Sigmoid colon (tissue), 4 donors: ENCODE results near the gene KIF5C.

Experiments
- EP300 ChIP-seq, 4 donors: sonication (generic); formaldehyde crosslinking; IDR thresholded peaks; one replicate each; pipeline ENCODE4 v1.6.1; 2017; ENCODE audit warnings: antibody characterized with exemption in 4 of 4
- POLR2A ChIP-seq, 2 donors: fragments of 450-650 bp; IDR thresholded peaks; one replicate each; pipeline ENCODE4 v1.6.1; 2016; ENCODE audit warnings: antibody characterized with exemption in 2 of 2, mild to moderate bottlenecking in 2 of 2, moderate library complexity in 2 of 2
- TF ChIP-seq, protein P1 (sequence below), 4 experiments: fragments of 450-650 bp in 3 of 4; fragments of 200-600 bp in 1 of 4; IDR thresholded peaks; one replicate each; pipeline ENCODE4 v1.5.1; 2016 to 2019; ENCODE audit warnings: antibody characterized with exemption in 4 of 4, mild to moderate bottlenecking in 3 of 4, moderate library complexity in 2 of 4

DNA sequence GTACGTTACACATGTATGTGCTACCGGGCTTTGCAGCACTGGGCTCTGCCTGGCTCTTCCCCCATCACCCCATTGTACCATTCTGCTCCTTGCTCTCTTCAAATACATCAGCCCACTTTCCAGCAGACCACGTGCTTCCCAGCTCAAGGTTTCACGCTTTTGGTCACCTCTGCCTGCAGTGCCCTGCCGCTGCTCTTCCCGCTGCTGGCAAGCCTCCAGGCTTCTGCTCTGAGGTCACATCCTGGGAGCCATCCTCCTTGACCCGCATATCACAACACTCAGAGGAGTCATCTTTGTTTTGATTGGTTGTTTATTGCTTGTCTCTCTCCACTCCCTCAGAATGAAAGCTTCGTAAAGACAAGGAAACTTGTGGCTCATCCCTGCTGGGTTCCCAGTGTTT, 34.1 kb downstream of the KIF5C start:
- TF ChIP-seq, protein P1, sequence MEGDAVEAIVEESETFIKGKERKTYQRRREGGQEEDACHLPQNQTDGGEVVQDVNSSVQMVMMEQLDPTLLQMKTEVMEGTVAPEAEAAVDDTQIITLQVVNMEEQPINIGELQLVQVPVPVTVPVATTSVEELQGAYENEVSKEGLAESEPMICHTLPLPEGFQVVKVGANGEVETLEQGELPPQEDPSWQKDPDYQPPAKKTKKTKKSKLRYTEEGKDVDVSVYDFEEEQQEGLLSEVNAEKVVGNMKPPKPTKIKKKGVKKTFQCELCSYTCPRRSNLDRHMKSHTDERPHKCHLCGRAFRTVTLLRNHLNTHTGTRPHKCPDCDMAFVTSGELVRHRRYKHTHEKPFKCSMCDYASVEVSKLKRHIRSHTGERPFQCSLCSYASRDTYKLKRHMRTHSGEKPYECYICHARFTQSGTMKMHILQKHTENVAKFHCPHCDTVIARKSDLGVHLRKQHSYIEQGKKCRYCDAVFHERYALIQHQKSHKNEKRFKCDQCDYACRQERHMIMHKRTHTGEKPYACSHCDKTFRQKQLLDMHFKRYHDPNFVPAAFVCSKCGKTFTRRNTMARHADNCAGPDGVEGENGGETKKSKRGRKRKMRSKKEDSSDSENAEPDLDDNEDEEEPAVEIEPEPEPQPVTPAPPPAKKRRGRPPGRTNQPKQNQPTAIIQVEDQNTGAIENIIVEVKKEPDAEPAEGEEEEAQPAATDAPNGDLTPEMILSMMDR (IDR thresholded peaks at IDR 0.05): no peak
- no peak for TF ChIP-seq EP300 (IDR thresholded peaks at IDR 0.05)
- TF ChIP-seq POLR2A (IDR thresholded peaks at IDR 0.05): no peak
